Fibroblast of villous mesenchyme (primary cell): Measurements from ENCODE around the gene MAPK8IP3. TPM values are rescaled to one million over a fixed set of nuclear protein-coding genes. Genes with fewer than 3 reads are reported as not detected.

Source experiments
- DNase-seq: peaks from one replicate; pipeline ENCODE4 v3.0.0-alpha.2; 2010; ENCODE audit warnings: low read depth
- H3K4me3 ChIP-seq: 2 replicates; pipeline ENCODE4 v1.5.1; 2011; ENCODE audit warnings: low read depth, mild to moderate bottlenecking, low read length
- CTCF ChIP-seq: IDR thresholded peaks from 2 replicates; pipeline ENCODE4 v1.5.1; 2012; ENCODE audit warnings: low read depth, mild to moderate bottlenecking, low read length; ENCODE audit not compliant: insufficient read depth
- total RNA-seq: library from RNA; depleted of rRNA; stranded (reverse); fragments of >200 nt; gene quantifications from 2 replicates; pipeline ENCODE4 v1.2.3, GENCODE V29; 2012

The MAPK8IP3 gene
- total RNA-seq, 1 donor, result 37.1 TPM

- peak; percentile 52 for DNase-seq
- TF ChIP-seq CTCF, result no peak
- H3K4me3 ChIP-seq, result peak overlapping the region; percentile 81
Measured at GRCh38 chr16:1773703-1774447, 67.9 kb downstream of the MAPK8IP3 start.

- no peak for DNase-seq
- TF ChIP-seq CTCF, result no peak
- peak overlapping the region; percentile 81 for H3K4me3 ChIP-seq
Measured at GRCh38 chr16:1774448-1774780, 68.4 kb downstream of the MAPK8IP3 start.

GRCh38 chr16:1775006-1775845 is 69.2 kb downstream of the MAPK8IP3 start:
- TF ChIP-seq CTCF, result no peak
- no peak overlapping the region for H3K4me3 ChIP-seq
- DNase-seq, result no peak

GRCh38 chr16:1775846-1776671 is 70.1 kb downstream of the MAPK8IP3 start:
- no peak for DNase-seq
- H3K4me3 ChIP-seq, result no peak overlapping the region
- no peak for TF ChIP-seq CTCF

- H3K4me3 ChIP-seq, result no peak overlapping the region
- no peak for DNase-seq
- TF ChIP-seq CTCF, result no peak
Measured at GRCh38 chr16:1776672-1776955, 70.6 kb downstream of the MAPK8IP3 start.

GRCh38 chr16:1776991-1777374 is 71.0 kb downstream of the MAPK8IP3 start:
- no peak for TF ChIP-seq CTCF
- no peak overlapping the region for H3K4me3 ChIP-seq
- no peak for DNase-seq
